K562 (cell line): ENCODE measurements around the gene CEP162. TPM values are rescaled to one million over a fixed set of nuclear protein-coding genes. Genes with fewer than 3 reads are reported as not detected.

Experiments
- ERF ChIP-seq: fragments of 450-650 bp; formaldehyde crosslinking; IDR thresholded peaks from 2 replicates; pipeline ENCODE4 v1.4.0; 2020; ENCODE audit warnings: mild to moderate bottlenecking, mixed read lengths
- FOXA3 ChIP-seq, 2 experiments: fragments of 450-650 bp in 1 of 2; sonication (generic) in 1 of 2; formaldehyde crosslinking; IDR thresholded peaks in 1 of 2; conservative IDR thresholded peaks in 1 of 2; 2 replicates each; pipeline versions ENCODE4 v1.4.0 to v1.8.0; 2020 to 2022; ENCODE audit warnings: mild to moderate bottlenecking in 2 of 2, missing genetic modification reagents in 1 of 2
- SIX5 ChIP-seq, 2 experiments: IDR thresholded peaks; 2 replicates each; pipeline ENCODE4 v1.6.1; 2011; ENCODE audit warnings: low read length in 2 of 2, borderline replicate concordance in 1 of 2, low read depth in 1 of 2, mild to moderate bottlenecking in 1 of 2, moderate library complexity in 1 of 2; ENCODE audit not compliant: insufficient read depth in 1 of 2
- SMARCE1 ChIP-seq: fragments of 450-650 bp; IDR thresholded peaks from 2 replicates; pipeline ENCODE4 v1.7.1; 2016; ENCODE audit warnings: mild to moderate bottlenecking
- SNRNP70 ChIP-seq: fragments of 200-400 bp; formaldehyde crosslinking; optimal IDR thresholded peaks from 2 replicates; pipeline ENCODE3; 2017; ENCODE audit warnings: low read depth, low read length
- WHSC1 ChIP-seq: IDR thresholded peaks from one replicate; pipeline ENCODE4 v1.6.1; 2012; ENCODE audit warnings: low read length, control low read depth, inconsistent platforms
- ZNF583 ChIP-seq: fragments of 250-450 bp; sonication (Bioruptor Pico); IDR thresholded peaks from 2 replicates; pipeline ENCODE4 v1.4.0; 2020
- polyA plus RNA-seq, 8 experiments: library from polyadenylated mRNA; depleted of rRNA in 4 of 8; stranded (reverse) in 5 of 8; unstranded in 3 of 8; fragments of >200 nt; fragmentation: Nextera tagmentation in 2 of 8; fragmentation: Illumina TruSeq in 1 of 8; extraction: Ambion mirVana in 2 of 8; extraction: Trizol in 1 of 8; gene quantifications; 2 replicates each; pipeline versions ENCODE4 v1.2.1 to v1.2.3, GENCODE V29; 2011 to 2014; ENCODE audit warnings: inconsistent platforms in 1 of 8, missing spikeins in 1 of 8
- total RNA-seq, 7 experiments: library from RNA; depleted of rRNA in 6 of 7; stranded (reverse); fragments of >200 nt in 6 of 7; fragmentation: Illumina TruSeq in 2 of 7; extraction: Trizol in 2 of 7; gene quantifications; 2 replicates each; pipeline versions ENCODE4 v1.2.1 to v1.2.3, GENCODE V29; 2011 to 2021; ENCODE audit warnings: low replicate concordance in 1 of 7
- TF ChIP-seq, protein P1 (sequence below): fragments of 450-650 bp; IDR thresholded peaks from 2 replicates; pipeline ENCODE4 v1.6.1; 2016; ENCODE audit warnings: mild to moderate bottlenecking, moderate library complexity
- TF ChIP-seq, protein P2 (sequence below): fragments of 450-650 bp; formaldehyde crosslinking; IDR thresholded peaks from 2 replicates; pipeline ENCODE4 v1.4.0; 2022; ENCODE audit warnings: missing genetic modification characterization
- TF ChIP-seq, protein P3 (sequence below): fragments of 250-450 bp; sonication (Bioruptor Pico); IDR thresholded peaks from 2 replicates; pipeline ENCODE4 v1.4.0; 2020; ENCODE audit warnings: mild to moderate bottlenecking, moderate library complexity, borderline replicate concordance
- TF ChIP-seq, protein P4 (sequence below): fragments of 250-450 bp; sonication (Bioruptor Pico); IDR thresholded peaks from 2 replicates; pipeline ENCODE4 v1.5.0; 2022; ENCODE audit warnings: mild to moderate bottlenecking

CEP162 gene
- total and polyA plus RNA-seq, 9 of the 15 experiments (the other 6 are each of a cell fraction or from before 2014, with no cell fraction given) = 3.9 to 8.6 (median 6.7) TPM

DNA sequence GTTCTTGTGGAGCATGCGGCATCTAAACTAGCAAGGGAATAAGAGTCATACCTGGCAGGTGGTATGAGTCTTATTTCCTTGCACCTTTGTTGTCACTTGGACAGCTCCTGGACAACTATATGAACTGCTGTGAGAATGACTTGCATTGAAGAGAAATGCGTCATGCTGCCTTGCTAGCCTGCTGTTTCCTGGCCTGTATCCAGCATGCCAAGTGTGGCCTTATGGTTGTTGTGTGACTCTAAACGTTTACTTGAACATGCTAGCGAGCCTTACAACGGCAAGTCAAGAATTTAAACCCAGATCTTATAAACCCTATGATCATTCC lies 90.4 kb downstream of the CEP162 start (continued):
- TF ChIP-seq, protein P1, sequence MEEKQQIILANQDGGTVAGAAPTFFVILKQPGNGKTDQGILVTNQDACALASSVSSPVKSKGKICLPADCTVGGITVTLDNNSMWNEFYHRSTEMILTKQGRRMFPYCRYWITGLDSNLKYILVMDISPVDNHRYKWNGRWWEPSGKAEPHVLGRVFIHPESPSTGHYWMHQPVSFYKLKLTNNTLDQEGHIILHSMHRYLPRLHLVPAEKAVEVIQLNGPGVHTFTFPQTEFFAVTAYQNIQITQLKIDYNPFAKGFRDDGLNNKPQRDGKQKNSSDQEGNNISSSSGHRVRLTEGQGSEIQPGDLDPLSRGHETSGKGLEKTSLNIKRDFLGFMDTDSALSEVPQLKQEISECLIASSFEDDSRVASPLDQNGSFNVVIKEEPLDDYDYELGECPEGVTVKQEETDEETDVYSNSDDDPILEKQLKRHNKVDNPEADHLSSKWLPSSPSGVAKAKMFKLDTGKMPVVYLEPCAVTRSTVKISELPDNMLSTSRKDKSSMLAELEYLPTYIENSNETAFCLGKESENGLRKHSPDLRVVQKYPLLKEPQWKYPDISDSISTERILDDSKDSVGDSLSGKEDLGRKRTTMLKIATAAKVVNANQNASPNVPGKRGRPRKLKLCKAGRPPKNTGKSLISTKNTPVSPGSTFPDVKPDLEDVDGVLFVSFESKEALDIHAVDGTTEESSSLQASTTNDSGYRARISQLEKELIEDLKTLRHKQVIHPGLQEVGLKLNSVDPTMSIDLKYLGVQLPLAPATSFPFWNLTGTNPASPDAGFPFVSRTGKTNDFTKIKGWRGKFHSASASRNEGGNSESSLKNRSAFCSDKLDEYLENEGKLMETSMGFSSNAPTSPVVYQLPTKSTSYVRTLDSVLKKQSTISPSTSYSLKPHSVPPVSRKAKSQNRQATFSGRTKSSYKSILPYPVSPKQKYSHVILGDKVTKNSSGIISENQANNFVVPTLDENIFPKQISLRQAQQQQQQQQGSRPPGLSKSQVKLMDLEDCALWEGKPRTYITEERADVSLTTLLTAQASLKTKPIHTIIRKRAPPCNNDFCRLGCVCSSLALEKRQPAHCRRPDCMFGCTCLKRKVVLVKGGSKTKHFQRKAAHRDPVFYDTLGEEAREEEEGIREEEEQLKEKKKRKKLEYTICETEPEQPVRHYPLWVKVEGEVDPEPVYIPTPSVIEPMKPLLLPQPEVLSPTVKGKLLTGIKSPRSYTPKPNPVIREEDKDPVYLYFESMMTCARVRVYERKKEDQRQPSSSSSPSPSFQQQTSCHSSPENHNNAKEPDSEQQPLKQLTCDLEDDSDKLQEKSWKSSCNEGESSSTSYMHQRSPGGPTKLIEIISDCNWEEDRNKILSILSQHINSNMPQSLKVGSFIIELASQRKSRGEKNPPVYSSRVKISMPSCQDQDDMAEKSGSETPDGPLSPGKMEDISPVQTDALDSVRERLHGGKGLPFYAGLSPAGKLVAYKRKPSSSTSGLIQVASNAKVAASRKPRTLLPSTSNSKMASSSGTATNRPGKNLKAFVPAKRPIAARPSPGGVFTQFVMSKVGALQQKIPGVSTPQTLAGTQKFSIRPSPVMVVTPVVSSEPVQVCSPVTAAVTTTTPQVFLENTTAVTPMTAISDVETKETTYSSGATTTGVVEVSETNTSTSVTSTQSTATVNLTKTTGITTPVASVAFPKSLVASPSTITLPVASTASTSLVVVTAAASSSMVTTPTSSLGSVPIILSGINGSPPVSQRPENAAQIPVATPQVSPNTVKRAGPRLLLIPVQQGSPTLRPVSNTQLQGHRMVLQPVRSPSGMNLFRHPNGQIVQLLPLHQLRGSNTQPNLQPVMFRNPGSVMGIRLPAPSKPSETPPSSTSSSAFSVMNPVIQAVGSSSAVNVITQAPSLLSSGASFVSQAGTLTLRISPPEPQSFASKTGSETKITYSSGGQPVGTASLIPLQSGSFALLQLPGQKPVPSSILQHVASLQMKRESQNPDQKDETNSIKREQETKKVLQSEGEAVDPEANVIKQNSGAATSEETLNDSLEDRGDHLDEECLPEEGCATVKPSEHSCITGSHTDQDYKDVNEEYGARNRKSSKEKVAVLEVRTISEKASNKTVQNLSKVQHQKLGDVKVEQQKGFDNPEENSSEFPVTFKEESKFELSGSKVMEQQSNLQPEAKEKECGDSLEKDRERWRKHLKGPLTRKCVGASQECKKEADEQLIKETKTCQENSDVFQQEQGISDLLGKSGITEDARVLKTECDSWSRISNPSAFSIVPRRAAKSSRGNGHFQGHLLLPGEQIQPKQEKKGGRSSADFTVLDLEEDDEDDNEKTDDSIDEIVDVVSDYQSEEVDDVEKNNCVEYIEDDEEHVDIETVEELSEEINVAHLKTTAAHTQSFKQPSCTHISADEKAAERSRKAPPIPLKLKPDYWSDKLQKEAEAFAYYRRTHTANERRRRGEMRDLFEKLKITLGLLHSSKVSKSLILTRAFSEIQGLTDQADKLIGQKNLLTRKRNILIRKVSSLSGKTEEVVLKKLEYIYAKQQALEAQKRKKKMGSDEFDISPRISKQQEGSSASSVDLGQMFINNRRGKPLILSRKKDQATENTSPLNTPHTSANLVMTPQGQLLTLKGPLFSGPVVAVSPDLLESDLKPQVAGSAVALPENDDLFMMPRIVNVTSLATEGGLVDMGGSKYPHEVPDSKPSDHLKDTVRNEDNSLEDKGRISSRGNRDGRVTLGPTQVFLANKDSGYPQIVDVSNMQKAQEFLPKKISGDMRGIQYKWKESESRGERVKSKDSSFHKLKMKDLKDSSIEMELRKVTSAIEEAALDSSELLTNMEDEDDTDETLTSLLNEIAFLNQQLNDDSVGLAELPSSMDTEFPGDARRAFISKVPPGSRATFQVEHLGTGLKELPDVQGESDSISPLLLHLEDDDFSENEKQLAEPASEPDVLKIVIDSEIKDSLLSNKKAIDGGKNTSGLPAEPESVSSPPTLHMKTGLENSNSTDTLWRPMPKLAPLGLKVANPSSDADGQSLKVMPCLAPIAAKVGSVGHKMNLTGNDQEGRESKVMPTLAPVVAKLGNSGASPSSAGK = peak; percentile 60; the same call in 1 of the 2 replicates
- TF ChIP-seq ZNF583 = no peak
- peak; percentile 73 for TF ChIP-seq SMARCE1
- TF ChIP-seq, protein P2, sequence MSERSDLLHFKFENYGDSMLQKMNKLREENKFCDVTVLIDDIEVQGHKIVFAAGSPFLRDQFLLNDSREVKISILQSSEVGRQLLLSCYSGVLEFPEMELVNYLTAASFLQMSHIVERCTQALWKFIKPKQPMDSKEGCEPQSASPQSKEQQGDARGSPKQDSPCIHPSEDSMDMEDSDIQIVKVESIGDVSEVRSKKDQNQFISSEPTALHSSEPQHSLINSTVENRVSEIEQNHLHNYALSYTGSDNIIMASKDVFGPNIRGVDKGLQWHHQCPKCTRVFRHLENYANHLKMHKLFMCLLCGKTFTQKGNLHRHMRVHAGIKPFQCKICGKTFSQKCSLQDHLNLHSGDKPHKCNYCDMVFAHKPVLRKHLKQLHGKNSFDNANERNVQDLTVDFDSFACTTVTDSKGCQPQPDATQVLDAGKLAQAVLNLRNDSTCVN (CRISPR knock-in tag) = no peak
- no peak for TF ChIP-seq SIX5 (IDR thresholded peaks at IDR 0.05; ENCODE audit: borderline replicate concordance in 1 of 2, insufficient read depth in 1 of 2, low read depth in 1 of 2, low read length in 2 of 2)
- TF ChIP-seq SNRNP70 = no peak
- TF ChIP-seq, protein P3, sequence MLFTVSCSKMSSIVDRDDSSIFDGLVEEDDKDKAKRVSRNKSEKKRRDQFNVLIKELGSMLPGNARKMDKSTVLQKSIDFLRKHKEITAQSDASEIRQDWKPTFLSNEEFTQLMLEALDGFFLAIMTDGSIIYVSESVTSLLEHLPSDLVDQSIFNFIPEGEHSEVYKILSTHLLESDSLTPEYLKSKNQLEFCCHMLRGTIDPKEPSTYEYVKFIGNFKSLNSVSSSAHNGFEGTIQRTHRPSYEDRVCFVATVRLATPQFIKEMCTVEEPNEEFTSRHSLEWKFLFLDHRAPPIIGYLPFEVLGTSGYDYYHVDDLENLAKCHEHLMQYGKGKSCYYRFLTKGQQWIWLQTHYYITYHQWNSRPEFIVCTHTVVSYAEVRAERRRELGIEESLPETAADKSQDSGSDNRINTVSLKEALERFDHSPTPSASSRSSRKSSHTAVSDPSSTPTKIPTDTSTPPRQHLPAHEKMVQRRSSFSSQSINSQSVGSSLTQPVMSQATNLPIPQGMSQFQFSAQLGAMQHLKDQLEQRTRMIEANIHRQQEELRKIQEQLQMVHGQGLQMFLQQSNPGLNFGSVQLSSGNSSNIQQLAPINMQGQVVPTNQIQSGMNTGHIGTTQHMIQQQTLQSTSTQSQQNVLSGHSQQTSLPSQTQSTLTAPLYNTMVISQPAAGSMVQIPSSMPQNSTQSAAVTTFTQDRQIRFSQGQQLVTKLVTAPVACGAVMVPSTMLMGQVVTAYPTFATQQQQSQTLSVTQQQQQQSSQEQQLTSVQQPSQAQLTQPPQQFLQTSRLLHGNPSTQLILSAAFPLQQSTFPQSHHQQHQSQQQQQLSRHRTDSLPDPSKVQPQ (CRISPR knock-in tag) = no peak
- TF ChIP-seq, protein P4, sequence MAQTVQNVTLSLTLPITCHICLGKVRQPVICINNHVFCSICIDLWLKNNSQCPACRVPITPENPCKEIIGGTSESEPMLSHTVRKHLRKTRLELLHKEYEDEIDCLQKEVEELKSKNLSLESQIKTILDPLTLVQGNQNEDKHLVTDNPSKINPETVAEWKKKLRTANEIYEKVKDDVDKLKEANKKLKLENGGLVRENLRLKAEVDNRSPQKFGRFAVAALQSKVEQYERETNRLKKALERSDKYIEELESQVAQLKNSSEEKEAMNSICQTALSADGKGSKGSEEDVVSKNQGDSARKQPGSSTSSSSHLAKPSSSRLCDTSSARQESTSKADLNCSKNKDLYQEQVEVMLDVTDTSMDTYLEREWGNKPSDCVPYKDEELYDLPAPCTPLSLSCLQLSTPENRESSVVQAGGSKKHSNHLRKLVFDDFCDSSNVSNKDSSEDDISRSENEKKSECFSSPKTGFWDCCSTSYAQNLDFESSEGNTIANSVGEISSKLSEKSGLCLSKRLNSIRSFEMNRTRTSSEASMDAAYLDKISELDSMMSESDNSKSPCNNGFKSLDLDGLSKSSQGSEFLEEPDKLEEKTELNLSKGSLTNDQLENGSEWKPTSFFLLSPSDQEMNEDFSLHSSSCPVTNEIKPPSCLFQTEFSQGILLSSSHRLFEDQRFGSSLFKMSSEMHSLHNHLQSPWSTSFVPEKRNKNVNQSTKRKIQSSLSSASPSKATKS = no peak
- TF ChIP-seq FOXA3 (CRISPR knock-in tag; conservative IDR thresholded peaks at IDR 0.05 in 1 of 2, IDR thresholded peaks at IDR 0.05 in 1 of 2) = no peak
- no peak for TF ChIP-seq ERF (CRISPR knock-in tag)
- TF ChIP-seq WHSC1 = no peak
